ENCODE measurements around the gene MGAT1.

DNA sequence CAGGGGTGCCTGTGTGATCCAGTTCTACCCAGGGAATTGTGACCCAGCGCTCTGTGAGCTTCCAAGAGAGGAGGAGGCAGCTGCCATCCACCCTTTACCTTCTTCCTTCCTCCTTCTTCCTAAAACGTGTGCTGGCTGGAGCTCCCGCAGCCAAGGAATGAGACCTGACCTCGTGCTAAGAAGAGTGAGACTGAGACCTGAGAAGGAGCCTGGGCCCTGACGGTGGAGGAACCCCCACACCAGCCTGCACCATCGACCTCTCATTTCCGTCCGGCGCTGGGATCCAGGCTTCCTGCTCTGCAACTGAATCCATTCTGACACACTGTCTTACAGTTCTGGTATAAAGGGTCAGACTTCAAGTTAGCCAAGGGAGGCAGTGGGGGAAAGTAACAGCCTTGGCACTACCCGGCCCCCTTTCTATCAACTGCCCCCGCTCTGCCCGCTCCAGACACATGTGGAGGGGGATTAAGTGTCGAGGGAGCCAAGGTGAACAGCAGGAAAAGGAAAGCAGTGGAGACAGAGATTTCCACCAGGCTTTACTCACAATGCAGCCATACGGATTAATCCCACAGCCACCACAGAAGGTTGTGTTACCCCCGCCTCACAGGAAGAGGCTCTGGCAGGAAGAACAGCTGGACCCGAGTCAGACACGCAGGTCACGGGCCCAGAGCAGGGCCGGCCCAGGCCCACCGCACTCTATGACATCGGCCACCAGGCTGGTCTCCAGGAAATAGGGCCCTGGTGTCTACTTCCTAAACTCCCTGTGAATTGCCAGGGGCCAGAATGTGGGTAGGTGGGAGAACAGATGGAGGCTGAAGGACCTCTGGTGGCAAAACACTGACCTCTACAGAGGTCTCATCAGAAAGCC lies 15.8 kb downstream of the MGAT1 start:
- TF ChIP-seq, protein P1, sequence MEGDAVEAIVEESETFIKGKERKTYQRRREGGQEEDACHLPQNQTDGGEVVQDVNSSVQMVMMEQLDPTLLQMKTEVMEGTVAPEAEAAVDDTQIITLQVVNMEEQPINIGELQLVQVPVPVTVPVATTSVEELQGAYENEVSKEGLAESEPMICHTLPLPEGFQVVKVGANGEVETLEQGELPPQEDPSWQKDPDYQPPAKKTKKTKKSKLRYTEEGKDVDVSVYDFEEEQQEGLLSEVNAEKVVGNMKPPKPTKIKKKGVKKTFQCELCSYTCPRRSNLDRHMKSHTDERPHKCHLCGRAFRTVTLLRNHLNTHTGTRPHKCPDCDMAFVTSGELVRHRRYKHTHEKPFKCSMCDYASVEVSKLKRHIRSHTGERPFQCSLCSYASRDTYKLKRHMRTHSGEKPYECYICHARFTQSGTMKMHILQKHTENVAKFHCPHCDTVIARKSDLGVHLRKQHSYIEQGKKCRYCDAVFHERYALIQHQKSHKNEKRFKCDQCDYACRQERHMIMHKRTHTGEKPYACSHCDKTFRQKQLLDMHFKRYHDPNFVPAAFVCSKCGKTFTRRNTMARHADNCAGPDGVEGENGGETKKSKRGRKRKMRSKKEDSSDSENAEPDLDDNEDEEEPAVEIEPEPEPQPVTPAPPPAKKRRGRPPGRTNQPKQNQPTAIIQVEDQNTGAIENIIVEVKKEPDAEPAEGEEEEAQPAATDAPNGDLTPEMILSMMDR (IDR thresholded peaks at IDR 0.05 in 2 of 3, conservative IDR thresholded peaks at IDR 0.05 in 1 of 3; ENCODE audit: borderline replicate concordance in 1 of 3, insufficient read depth in 1 of 3, low read depth in 2 of 3, low read length in 2 of 3): no peak
- no peak for TF ChIP-seq JUND (IDR thresholded peaks at IDR 0.05)
- no peak for TF ChIP-seq EZH2 (IDR thresholded peaks at IDR 0.05)
- TF ChIP-seq TCF7L2 (IDR thresholded peaks at IDR 0.05; ENCODE audit: borderline replicate concordance, extremely low read depth, insufficient read depth, insufficient read length): no peak
- no peak for TF ChIP-seq ELF1 (IDR thresholded peaks at IDR 0.05; ENCODE audit: borderline replicate concordance, low read depth)
- TF ChIP-seq CEBPB (IDR thresholded peaks at IDR 0.05; ENCODE audit: low read depth): no peak
- TF ChIP-seq POLR2A (IDR thresholded peaks at IDR 0.05; ENCODE audit: borderline replicate concordance, extremely low read depth, insufficient read depth, insufficient read length): no peak
- no peak for TF ChIP-seq RAD21 (IDR thresholded peaks at IDR 0.05; ENCODE audit: low read depth)
- TF ChIP-seq EGR1 (IDR thresholded peaks at IDR 0.05; ENCODE audit: low read depth): no peak
- no peak for TF ChIP-seq YY1 (IDR thresholded peaks at IDR 0.05; ENCODE audit: extremely low read depth, insufficient replicate concordance, low read depth, low read length)
- TF ChIP-seq, protein P2, sequence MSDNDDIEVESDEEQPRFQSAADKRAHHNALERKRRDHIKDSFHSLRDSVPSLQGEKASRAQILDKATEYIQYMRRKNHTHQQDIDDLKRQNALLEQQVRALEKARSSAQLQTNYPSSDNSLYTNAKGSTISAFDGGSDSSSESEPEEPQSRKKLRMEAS (IDR thresholded peaks at IDR 0.05): no peak
- TF ChIP-seq POLR2AphosphoS5 (IDR thresholded peaks at IDR 0.05; ENCODE audit: low read depth, low read length): no peak
- TF ChIP-seq, protein P3, sequence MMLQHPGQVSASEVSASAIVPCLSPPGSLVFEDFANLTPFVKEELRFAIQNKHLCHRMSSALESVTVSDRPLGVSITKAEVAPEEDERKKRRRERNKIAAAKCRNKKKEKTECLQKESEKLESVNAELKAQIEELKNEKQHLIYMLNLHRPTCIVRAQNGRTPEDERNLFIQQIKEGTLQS (IDR thresholded peaks at IDR 0.05): no peak
- TF ChIP-seq SIN3A (IDR thresholded peaks at IDR 0.05; ENCODE audit: low read depth): no peak
